ENCODE data around the gene PRRT2.

PRRT2 gene

DNA sequence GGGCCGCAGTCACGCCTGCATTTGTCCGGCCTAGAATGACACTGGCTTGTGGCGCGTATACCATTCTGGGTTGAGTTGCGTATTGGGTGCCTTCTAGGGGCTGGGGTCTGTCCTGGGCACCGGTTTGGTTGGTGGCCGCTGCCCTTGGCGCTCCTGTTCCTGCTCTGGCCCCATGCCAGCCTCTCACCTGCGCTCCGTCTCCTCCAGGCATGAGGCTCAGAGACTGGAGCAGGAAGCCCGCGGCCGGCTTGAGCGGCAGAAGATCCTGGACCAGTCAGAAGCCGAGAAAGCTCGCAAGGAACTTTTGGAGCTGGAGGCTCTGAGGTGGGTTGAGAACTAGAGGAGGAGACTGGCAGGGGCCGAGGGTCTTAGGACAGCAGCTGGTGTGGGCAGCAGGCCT lies 33.7 kb downstream of the PRRT2 start:
- H3K4me3 ChIP-seq (ENCODE audit: insufficient read depth, low read length, poor library complexity, severe bottlenecking), result no peak overlapping the region
- H3K4me2 ChIP-seq (ENCODE audit: low read depth, low read length, poor library complexity, severe bottlenecking), result no peak overlapping the region
- H3K9me2 ChIP-seq (replicated peaks; ENCODE audit: insufficient read depth, low read length), result no peaks in the 10 kb centered on the region
- H4K20me1 ChIP-seq (ENCODE audit: low read depth, low read length), result no peaks in the 10 kb centered on the region
- no peak for TF ChIP-seq EZH2phosphoT487 (conservative IDR thresholded peaks at IDR 0.05; ENCODE audit: low read length)
- TF ChIP-seq, protein P1, sequence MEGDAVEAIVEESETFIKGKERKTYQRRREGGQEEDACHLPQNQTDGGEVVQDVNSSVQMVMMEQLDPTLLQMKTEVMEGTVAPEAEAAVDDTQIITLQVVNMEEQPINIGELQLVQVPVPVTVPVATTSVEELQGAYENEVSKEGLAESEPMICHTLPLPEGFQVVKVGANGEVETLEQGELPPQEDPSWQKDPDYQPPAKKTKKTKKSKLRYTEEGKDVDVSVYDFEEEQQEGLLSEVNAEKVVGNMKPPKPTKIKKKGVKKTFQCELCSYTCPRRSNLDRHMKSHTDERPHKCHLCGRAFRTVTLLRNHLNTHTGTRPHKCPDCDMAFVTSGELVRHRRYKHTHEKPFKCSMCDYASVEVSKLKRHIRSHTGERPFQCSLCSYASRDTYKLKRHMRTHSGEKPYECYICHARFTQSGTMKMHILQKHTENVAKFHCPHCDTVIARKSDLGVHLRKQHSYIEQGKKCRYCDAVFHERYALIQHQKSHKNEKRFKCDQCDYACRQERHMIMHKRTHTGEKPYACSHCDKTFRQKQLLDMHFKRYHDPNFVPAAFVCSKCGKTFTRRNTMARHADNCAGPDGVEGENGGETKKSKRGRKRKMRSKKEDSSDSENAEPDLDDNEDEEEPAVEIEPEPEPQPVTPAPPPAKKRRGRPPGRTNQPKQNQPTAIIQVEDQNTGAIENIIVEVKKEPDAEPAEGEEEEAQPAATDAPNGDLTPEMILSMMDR (IDR thresholded peaks at IDR 0.05; ENCODE audit: insufficient read depth, low read length, poor library complexity, severe bottlenecking), result no peak
- H3K79me2 ChIP-seq (ENCODE audit: insufficient read depth, low read length), result no peaks in the 10 kb centered on the region
- no peak overlapping the region for H3K9ac ChIP-seq (ENCODE audit: low read length)
- H3K36me3 ChIP-seq (ENCODE audit: low read length), result no peaks in the 10 kb centered on the region
- no peaks in the 10 kb centered on the region for H3F3A ChIP-seq (ENCODE audit: insufficient read depth)
- H3K9me3 ChIP-seq (ENCODE audit: insufficient read depth, low read length), result no peaks in the 10 kb centered on the region
- no peak overlapping the region for H2AFZ ChIP-seq (ENCODE audit: low read depth, low read length, severe bottlenecking)
- no peak overlapping the region for H3K27ac ChIP-seq (ENCODE audit: low read depth, low read length)
- no peaks in the 10 kb centered on the region for H3K27me3 ChIP-seq (ENCODE audit: low read length)

DNA sequence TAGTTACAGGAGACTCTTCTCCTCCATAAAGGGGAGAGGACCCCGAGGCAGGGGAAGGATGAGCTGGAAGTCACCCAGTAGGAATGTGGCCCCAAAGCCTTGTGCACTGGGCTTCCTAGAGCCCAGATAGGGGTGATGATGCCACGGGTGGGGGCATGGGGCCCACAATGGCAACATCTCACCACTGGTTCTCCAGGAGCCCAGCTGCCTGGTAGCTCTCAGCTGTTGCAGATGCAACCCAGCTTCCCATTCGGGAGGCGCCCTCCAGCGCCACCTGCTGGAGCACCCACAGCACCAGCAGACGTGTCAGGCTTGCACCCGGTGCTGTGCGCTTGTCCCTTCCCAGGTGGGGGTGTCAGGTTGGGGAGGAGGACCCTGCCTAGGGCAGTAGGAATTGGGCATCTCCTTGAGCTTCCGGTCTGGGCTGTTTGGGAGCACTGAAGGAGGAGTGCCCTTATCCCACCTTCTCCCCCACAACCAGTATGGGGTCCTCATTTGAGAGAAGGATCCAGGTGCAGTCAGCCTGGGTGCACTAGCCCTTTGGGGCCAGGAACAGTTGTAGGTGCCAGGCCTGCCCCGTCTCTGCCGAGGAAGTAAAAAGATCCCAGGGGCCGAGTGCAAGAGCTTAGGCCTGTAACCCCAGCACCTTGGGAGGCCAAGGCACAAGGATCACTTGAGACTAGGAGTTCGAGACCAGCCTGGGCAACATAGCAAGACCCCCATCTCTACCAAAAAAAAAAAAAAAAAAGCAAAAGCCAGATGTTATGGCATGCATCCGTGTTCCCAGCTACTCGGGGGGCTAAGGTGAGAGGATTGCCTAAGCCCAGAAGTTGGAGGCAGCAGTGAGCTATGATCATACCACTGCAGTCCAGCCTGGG lies 36.7 kb downstream of the PRRT2 start:
- Histone ChIP-seq H3K27me3 (ENCODE audit: low read length) (no peaks in the 10 kb centered on the region), H3K9me2 (replicated peaks; ENCODE audit: insufficient read depth, low read length) (no peaks in the 10 kb centered on the region), H4K20me1 (ENCODE audit: low read depth, low read length) (no peaks in the 10 kb centered on the region), H3K4me3 (ENCODE audit: insufficient read depth, low read length, poor library complexity, severe bottlenecking) (no peak overlapping the region), H3K79me2 (ENCODE audit: insufficient read depth, low read length) (no peaks in the 10 kb centered on the region), H3K4me2 (ENCODE audit: low read depth, low read length, poor library complexity, severe bottlenecking) (no peak overlapping the region), H3K27ac (ENCODE audit: low read depth, low read length) (no peak overlapping the region), H3K36me3 (ENCODE audit: low read length) (no peaks in the 10 kb centered on the region), H3K9ac (ENCODE audit: low read length) (no peak overlapping the region), H3K9me3 (ENCODE audit: insufficient read depth, low read length) (no peaks in the 10 kb centered on the region), H3F3A (ENCODE audit: insufficient read depth) (no peaks in the 10 kb centered on the region), H2AFZ (ENCODE audit: low read depth, low read length, severe bottlenecking) (no peak overlapping the region)
- no peak for TF ChIP-seq EZH2phosphoT487 (conservative IDR thresholded peaks at IDR 0.05; ENCODE audit: low read length)
- TF ChIP-seq, protein P1 (IDR thresholded peaks at IDR 0.05; ENCODE audit: insufficient read depth, low read length, poor library complexity, severe bottlenecking), result peak; percentile 81

DNA sequence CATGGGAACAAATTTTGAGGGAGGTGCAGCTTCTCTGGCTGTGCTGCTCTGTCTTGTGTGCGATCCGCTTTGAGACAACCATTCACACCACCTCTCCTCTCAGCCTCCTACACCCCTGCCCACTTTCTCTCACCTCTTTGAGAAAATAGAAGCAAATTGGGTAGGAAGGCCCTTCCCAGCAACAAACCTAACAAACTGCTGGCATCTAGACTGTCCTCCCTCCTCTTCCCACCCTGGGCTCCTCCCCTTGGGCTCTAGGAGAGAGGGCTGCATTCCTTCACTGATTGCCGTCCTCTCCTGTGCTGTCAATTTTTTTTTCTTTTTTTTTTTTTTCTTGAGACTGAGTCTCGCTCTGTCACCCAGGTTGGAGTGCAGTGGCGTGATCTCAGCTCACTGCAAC lies 37.5 kb downstream of the PRRT2 start:
- no peaks in the 10 kb centered on the region for H3K9me3 ChIP-seq (ENCODE audit: insufficient read depth, low read length)
- no peak overlapping the region for H3K9ac ChIP-seq (ENCODE audit: low read length)
- H3K4me3 ChIP-seq (ENCODE audit: insufficient read depth, low read length, poor library complexity, severe bottlenecking), result no peak overlapping the region
- H3K27me3 ChIP-seq (ENCODE audit: low read length), result no peaks in the 10 kb centered on the region
- no peak overlapping the region for H3K4me2 ChIP-seq (ENCODE audit: low read depth, low read length, poor library complexity, severe bottlenecking)
- H3K36me3 ChIP-seq (ENCODE audit: low read length), result no peaks in the 10 kb centered on the region
- H4K20me1 ChIP-seq (ENCODE audit: low read depth, low read length), result no peaks in the 10 kb centered on the region
- H2AFZ ChIP-seq (ENCODE audit: low read depth, low read length, severe bottlenecking), result no peak overlapping the region
- H3K9me2 ChIP-seq (replicated peaks; ENCODE audit: insufficient read depth, low read length), result no peaks in the 10 kb centered on the region
- TF ChIP-seq, protein P1 (IDR thresholded peaks at IDR 0.05; ENCODE audit: insufficient read depth, low read length, poor library complexity, severe bottlenecking), result no peak
- no peak for TF ChIP-seq EZH2phosphoT487 (conservative IDR thresholded peaks at IDR 0.05; ENCODE audit: low read length)
- H3K27ac ChIP-seq (ENCODE audit: low read depth, low read length), result no peak overlapping the region
- no peaks in the 10 kb centered on the region for H3F3A ChIP-seq (ENCODE audit: insufficient read depth)
- no peaks in the 10 kb centered on the region for H3K79me2 ChIP-seq (ENCODE audit: insufficient read depth, low read length)

All from SU-DHL-6 (cell line).